PC-3 (cell line): ENCODE measurements around the gene DDX42. TPM values are rescaled to one million over a fixed set of nuclear protein-coding genes. Genes with fewer than 3 reads are reported as not detected.

Source experiments
- ATAC-seq: fragments of 200-7000 bp; cut with Tn5 transposase; 2 replicates; pipeline ENCODE4 v1.9.1; 2020; ENCODE audit warnings: mild to moderate bottlenecking, moderate library complexity
- BruUV-seq: library from RNA; stranded (reverse); fragments of 400-500 nt; replicated peaks from 2 replicates; lab custom pipeline; 2021; lab: Mats Ljungman, UMichigan
- CTCF ChIA-PET: fragments of 300-600 bp; sonication (Branson Sonifier 250); formaldehyde crosslinking; loops from one replicate; lab custom pipeline; 2022; ENCODE audit warnings: antibody characterized with exemption; lab: Charles Lee
- POLR2A ChIA-PET: fragments of 300-600 bp; sonication (Branson Sonifier 250); formaldehyde crosslinking; loops from one replicate; lab custom pipeline; 2022; ENCODE audit warnings: antibody characterized with exemption; ENCODE audit not compliant: unreplicated experiment; lab: Charles Lee
- DNase-seq: peaks from one replicate; pipeline ENCODE4 v3.0.0-alpha.2; 2015
- H2AFZ ChIP-seq: fragments of 300-600 bp; sonication (generic); 2 replicates; pipeline ENCODE4 v1.6.0; 2016; ENCODE audit warnings: antibody characterized with exemption, low read length
- H3F3A ChIP-seq: fragments of 300-600 bp; sonication (generic); one replicate; pipeline ENCODE4 v1.6.0; 2017; ENCODE audit warnings: antibody characterized with exemption, low read length, control low read depth, mild to moderate bottlenecking; ENCODE audit not compliant: unreplicated experiment
- H3K27ac ChIP-seq: fragments of 300-600 bp; sonication (generic); 2 replicates; pipeline ENCODE4 v1.5.1; 2016; ENCODE audit warnings: mild to moderate bottlenecking, low read length
- H3K27me3 ChIP-seq: fragments of 300-600 bp; sonication (generic); 2 replicates; pipeline ENCODE4 v1.6.1; 2016; ENCODE audit warnings: low read length, mixed read lengths
- H3K36me3 ChIP-seq: fragments of 300-600 bp; sonication (generic); 2 replicates; pipeline ENCODE4 v1.6.1; 2016; ENCODE audit warnings: low read depth, mixed run types, low read length, mixed read lengths
- H3K4me1 ChIP-seq: fragments of 300-600 bp; sonication (generic); 2 replicates; pipeline ENCODE4 v1.5.1; 2016; ENCODE audit warnings: low read length; ENCODE audit not compliant: insufficient read depth
- H3K4me2 ChIP-seq: fragments of 300-600 bp; sonication (generic); 2 replicates; pipeline ENCODE4 v1.6.0; 2016; ENCODE audit warnings: low read length
- H3K4me3 ChIP-seq: fragments of 300-600 bp; sonication (generic); 2 replicates; pipeline ENCODE4 v1.5.1; 2016; ENCODE audit warnings: mild to moderate bottlenecking, low read length, mixed read lengths
- H3K79me2 ChIP-seq: fragments of 300-600 bp; sonication (generic); 2 replicates; pipeline ENCODE4 v1.6.1; 2017; ENCODE audit warnings: low read length, mixed read lengths
- H3K9ac ChIP-seq: fragments of 300-600 bp; sonication (generic); 2 replicates; pipeline ENCODE4 v1.6.0; 2016; ENCODE audit warnings: mild to moderate bottlenecking, low read length
- H3K9me2 ChIP-seq: fragments of 300-600 bp; sonication (generic); replicated peaks from 2 replicates; pipeline ENCODE4 v1.6.1; 2016; ENCODE audit warnings: mixed run types, low read length, mixed read lengths
- H3K9me3 ChIP-seq: fragments of 300-600 bp; sonication (generic); 2 replicates; pipeline ENCODE4 v1.6.1; 2016; ENCODE audit warnings: low read length, mixed read lengths
- H4K20me1 ChIP-seq: fragments of 300-600 bp; sonication (generic); 2 replicates; pipeline ENCODE4 v1.6.1; 2016; ENCODE audit warnings: low read length, mixed read lengths
- CTCF ChIP-seq: fragments of 300-600 bp; sonication (generic); conservative IDR thresholded peaks from 2 replicates; pipeline ENCODE4 v1.5.1; 2017; ENCODE audit warnings: antibody characterized with exemption, low read depth, mild to moderate bottlenecking, low read length
- EZH2 ChIP-seq: fragments of 300-600 bp; sonication (generic); IDR thresholded peaks from one replicate; pipeline ENCODE4 v1.6.1; 2017; ENCODE audit warnings: antibody characterized with exemption, mild to moderate bottlenecking, low read length; ENCODE audit not compliant: unreplicated experiment
- EZH2phosphoT487 ChIP-seq: fragments of 300-600 bp; sonication (generic); IDR thresholded peaks from 2 replicates; pipeline ENCODE4 v1.6.1; 2018; ENCODE audit warnings: mild to moderate bottlenecking, antibody characterized with exemption, low read length, borderline replicate concordance
- intact Hi-C: fragments of 100-400 bp; cut with micrococcal nuclease; formaldehyde crosslinking; loops from 2 replicates; pipeline ENCODE4 v1.9.0; 2023
- total RNA-seq: library from RNA; depleted of rRNA; stranded (reverse); fragments of >200 nt; gene quantifications from 2 replicates; pipeline ENCODE4 v1.2.3, GENCODE V29; 2014

The DDX42 gene
- total RNA-seq, 1 experiment from 2014 or later, result 72.4 TPM

GRCh38 chr17:63843910-63844677 is 70.1 kb downstream of the DDX42 start:
- Histone ChIP-seq H3K9ac (no peak overlapping the region), H3K4me1 (peaks cover 20% of the 10 kb centered on the region), H4K20me1 (0 out of 2 replicates have a peak, but pooled peaks cover 3% of the 10 kb centered on the region), H3K36me3 (no peaks in the 10 kb centered on the region), H3K9me2 (no peaks in the 10 kb centered on the region), H3K27me3 (no peaks in the 10 kb centered on the region), H2AFZ (peak overlapping the region; percentile 80; the same call in 1 of the 2 replicates), H3K79me2 (peaks cover 32% of the 10 kb centered on the region), H3K4me2 (peak overlapping the region; percentile 77; the same call in 1 of the 2 replicates), H3K9me3 (peaks cover 3% of the 10 kb centered on the region; the same call in 1 of the 2 replicates), H3K4me3 (no peak overlapping the region), H3K27ac (no peak overlapping the region), H3F3A (no peaks in the 10 kb centered on the region)
- ATAC-seq (no peak), DNase-seq (no peak)
- intact Hi-C loops, result loop anchor here (1.0 kb wide), 1 partner anchor 17 kb away; the partner anchor contains the start of genes FTSJ3 and PSMC5
- POLR2A ChIA-PET, result no interaction called here
- CTCF ChIA-PET, result interaction anchor here (0.6 to 0.9 kb wide), 3 partner anchors 17 to 35 kb away, joined by 4 to 14 read pairs (median 12); no protein-coding TSS in a partner anchor
- TF ChIP-seq EZH2 (no peak), EZH2phosphoT487 (no peak), CTCF (no peak)
- no TSS peak for BruUV-seq

- no peak overlapping the region for H3K27ac ChIP-seq
- H2AFZ ChIP-seq, result no peak overlapping the region
- intact Hi-C loops, result no loop called here
- H3K36me3 ChIP-seq, result no peaks in the 10 kb centered on the region
- no peak for DNase-seq
- ATAC-seq, result no peak
- no peaks in the 10 kb centered on the region for H3K27me3 ChIP-seq
- BruUV-seq, result no TSS peak
- peaks cover 3% of the 10 kb centered on the region; the same call in 1 of the 2 replicates for H3K9me3 ChIP-seq
- H3K9ac ChIP-seq, result no peak overlapping the region
- TF ChIP-seq CTCF (no peak), EZH2phosphoT487 (no peak), EZH2 (no peak)
- H3K4me1 ChIP-seq, result peaks cover 9% of the 10 kb centered on the region
- no peaks in the 10 kb centered on the region for H3K9me2 ChIP-seq
- H3K79me2 ChIP-seq, result peaks cover 18% of the 10 kb centered on the region
- H4K20me1 ChIP-seq, result 0 out of 2 replicates have a peak, but pooled peaks cover 1% of the 10 kb centered on the region
- no peak overlapping the region for H3K4me3 ChIP-seq
- H3F3A ChIP-seq, result no peaks in the 10 kb centered on the region
- H3K4me2 ChIP-seq, result no peak overlapping the region
- ChIA-PET CTCF (no interaction called here), POLR2A (no interaction called here)
Observed at GRCh38 chr17:63845509-63845908, 71.5 kb downstream of the DDX42 start.
